Activated naive CD4-positive, alpha-beta T cell treated with Interleukin-2 at 50 U/mL for 16 hours (primary cell): ENCODE measurements around the gene B9D2.
"Not testable (repeated sequence)": the region's sequence is repeated elsewhere in the genome, so short reads cannot be mapped to it uniquely, and the experiment has no call there.

ENCODE experiments used
- DNase-seq: peaks from one replicate; pipeline ENCODE4 v3.0.0-alpha.2; 2020

The B9D2 gene

DNA sequence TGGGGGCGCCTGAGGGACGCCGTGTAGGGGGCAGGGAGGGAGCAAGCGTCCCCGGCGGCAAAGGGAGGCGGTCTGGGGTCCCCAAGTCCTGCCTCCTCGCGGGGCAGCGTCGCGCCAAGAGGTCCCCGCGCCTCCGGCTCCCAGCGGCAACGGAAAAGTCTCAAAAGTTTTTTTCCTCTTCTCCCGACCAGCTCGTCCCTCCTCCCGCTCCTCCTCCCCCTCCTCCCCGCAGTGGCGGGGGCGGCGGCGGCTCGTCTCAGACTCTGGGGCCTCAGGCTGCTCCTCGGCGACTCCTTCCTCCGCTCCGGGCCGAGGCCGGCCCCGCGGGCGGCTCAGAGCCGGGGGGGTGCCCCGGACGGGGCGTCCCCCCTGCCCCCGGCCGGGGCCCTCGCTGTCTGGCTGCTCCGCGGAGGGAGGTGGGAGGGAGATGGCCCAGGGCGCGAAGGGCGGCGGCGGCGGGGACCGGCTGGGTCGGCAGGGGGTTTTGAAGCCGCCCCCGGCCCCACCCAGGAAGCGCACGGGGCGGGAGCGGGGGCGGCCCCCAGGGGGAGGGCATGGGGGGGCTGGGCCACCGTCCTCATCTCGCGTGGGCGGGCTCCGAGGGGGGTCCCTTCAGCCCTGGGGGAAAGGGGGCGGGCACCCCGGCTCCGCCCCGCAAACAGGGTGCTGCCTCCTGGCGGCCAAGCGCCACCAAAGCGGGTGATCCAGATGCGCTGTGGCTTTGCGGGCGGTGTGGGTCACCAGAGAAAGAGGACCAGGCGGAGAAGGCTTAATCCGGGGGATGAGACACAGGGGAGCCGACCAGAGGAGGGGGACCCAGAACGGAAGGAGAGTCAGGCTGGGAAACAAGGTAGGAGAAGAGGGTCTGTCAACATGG is 10.2 kb downstream of the B9D2 start, which contains the start of gene TGFB1:
TGFB1 (minus strand) TSS at position 457 of the 877 bp plus-strand sequence. CDS start 878 bp downstream, outside the sequence.
- DNase-seq = peak; percentile 91

DNA sequence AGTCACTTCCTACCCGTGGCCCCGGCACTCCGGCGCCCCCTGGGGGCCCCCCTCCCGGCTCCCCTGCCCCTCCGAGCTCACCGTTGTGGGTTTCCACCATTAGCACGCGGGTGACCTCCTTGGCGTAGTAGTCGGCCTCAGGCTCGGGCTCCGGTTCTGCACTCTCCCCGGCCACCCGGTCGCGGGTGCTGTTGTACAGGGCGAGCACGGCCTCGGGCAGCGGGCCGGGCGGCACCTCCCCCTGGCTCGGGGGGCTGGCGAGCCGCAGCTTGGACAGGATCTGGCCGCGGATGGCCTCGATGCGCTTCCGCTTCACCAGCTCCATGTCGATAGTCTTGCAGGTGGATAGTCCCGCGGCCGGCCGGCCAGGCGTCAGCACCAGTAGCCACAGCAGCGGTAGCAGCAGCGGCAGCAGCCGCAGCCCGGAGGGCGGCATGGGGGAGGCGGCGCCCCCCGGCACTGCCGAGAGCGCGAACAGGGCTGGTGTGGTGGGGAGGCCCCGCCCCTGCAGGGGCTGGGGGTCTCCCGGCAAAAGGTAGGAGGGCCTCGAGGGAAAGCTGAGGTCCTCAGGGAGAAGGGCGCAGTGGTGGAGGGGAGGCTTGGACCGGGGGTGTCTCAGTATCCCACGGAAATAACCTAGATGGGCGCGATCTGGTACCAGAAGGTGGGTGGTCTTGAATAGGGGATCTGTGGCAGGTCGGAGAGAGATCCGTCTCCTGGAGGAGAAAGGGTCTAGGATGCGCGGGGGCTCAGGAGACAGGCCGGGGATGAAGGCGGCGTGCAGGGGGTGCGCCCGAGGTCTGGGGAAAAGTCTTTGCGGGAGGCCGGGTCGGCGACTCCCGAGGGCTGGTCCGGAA is 11.1 kb downstream of the B9D2 start:
- DNase-seq = peak; percentile 81

DNA sequence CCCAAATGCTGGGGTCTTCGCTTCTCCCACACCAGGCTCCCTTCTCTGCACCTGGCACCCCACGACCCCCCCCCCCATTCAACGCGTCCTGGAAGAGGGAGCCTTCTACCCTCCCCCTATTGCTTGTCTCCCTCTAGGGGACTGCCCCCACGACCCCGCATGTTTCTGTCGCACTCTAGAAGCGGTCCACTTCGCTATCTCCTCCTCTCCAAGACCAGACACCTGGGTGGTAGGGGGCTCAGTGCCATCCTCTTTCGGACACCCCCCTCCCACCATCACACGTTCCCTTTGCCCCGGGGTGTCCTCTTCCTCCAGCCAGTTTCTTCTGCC is 11.7 kb downstream of the B9D2 start:
- no peak for DNase-seq

DNA sequence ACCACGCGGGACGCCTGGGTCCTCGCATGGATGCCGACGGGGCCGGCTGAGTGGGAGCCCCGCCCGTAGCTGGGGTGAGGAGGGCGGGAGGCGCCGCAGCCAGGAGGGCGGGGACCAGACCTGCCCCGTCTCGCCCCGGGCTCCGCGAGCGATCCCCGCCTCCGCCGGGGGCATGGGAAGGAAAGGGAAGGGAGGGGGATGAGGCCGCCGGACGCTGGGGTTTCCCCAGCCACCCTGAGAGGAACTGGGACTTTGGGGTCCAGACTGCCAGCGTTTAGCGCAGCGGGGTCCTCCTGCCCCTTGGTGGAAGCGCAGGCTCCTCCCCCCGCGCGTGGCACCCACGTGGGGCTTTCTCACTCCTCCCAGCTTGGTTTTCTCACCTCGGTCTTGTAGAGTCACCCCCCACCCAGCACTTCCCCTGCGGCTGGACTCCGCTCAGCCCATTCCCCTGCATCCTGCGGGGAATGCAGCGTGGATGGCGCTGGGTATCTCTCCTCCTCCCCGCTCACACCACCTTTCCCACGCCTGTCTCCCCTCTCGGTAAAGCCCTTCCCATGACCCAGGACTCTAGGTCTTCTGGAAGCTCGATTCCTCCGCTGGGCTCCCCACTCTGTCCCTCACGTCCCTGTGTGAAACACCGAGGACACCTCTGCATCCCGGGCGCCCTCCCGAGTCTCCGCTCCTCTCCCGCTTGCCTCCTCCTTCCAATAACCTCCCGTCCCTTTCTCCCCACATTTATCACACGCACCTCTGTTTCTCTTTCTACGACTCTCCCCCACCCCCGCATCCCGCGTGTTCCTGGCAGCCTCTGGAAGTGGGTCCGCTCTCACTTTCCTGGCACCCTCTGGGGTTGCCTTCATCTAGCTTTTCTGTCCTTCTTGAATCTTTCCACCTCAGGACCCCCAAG is 12.4 kb downstream of the B9D2 start:
- peak; percentile 87 for DNase-seq

DNA sequence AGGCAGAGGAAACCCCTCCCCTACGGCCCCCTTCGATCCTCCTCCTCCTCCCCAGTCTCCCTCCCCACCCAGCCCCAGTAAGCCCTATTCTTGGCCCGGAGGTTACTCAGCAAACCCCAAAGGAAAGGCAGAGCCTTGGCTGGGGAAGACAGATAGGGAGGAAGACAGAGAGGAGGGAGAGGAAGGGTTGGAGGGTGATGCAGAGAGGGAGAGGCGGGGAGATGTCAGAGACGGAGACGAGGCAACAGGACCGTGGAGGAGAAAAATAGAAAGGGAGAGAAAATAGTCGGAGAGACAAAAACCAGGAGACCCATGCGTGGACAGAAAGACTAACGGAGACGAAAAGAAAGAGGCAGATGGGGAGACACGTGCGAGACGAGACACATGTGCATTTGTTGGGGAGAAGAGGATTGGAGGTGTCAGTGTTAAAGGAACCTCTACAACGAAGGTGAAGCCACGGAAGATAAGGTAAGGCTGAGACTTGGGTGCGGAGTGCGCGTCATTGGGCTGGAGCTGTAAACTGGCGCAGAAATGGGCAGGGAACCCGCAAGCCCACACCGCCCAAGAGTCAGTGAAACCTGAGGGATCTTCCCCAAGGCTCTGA is 13.1 kb downstream of the B9D2 start:
- DNase-seq = peak; percentile 6

DNA sequence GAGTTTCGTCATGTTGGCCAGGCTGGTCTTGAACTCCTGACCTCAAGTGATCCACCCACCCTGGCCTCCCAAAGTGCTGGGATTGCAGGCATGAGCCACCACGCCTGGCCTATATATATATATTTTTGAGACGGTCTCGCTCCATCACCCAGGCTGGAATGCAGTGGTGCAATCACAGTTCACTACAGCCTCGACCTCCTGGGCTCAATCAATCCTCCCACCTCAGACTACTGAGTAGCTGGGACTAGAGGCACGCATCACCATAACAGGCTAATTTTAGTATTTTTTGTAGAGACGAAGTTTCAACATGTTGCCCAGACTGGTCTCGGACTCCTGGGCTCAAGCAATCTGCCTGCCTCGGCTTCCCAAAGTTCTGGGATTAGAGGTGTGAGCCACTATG is 17.0 kb downstream of the B9D2 start:
- DNase-seq = not testable (repeated sequence)

DNA sequence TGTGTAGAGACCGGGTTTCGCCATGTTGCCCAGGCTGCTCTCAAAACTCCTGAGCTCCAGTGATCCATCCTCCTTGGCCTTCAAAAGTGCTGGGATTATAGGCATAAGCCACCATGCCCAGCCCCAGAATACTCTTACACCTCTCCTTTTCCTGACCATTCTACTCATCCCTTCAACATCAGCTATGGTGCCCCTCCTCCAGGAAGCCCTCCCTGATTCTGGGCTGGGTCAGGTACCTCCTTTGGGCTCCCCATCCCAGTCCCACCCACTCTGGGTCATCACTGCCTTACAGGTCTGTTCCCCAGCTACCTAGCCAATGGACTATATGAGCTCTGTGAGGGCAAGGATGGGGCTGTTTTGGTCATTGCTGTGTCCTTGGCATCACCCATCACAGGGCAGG is 19.8 kb downstream of the B9D2 start:
- no peak for DNase-seq

DNA sequence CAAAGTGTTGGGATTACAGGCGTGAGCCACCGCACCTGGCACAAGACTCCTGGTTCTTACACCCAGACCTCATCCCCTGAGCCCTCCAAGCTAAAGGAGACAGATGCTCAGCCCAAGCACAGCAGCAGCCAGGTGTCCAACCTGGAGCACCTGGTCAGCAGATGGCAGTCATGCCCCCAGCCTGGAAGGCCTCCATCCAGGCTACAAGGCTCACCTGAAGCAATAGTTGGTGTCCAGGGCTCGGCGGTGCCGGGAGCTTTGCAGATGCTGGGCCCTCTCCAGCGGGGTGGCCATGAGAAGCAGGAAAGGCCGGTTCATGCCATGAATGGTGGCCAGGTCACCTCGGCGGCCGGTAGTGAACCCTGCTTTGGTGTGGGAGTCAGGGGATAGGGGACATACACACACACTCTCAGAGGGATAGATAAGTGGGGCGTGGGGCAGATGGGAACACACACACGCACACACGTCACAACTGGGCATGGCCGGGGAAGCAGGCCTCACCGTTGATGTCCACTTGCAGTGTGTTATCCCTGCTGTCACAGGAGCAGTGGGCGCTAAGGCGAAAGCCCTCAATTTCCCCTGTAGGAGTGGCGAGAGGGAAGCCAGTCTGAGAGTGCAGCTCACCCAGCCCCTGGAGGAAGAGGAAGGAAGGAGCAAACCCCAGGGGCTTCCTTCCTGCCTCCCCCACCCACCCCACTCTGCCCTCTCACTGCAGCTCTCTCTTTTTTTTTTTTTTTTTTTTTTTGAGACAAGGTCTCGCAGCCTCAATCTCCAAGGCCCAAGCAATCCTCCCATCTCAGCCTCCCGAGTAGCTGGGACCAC is 22.1 kb downstream of the B9D2 start:
- DNase-seq = no peak

DNA sequence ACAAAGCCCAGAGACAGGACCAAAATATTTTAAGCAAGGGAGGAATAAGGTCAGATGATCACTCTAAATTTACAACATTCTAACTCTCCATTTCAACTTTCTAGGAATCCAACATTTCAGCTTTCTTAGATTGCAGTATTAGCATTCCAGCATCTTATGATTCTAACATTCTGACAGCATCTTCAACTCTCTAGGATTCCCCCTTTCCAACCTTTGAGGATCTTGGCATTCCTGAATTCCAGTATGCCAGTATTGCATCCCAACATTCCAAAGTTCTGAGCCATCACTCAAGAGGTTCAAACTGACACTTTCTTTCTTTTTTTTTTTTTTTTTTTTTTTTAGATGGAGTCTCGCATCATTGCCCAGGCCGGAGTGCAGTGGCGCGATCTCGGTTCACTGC is 24.0 kb downstream of the B9D2 start:
- DNase-seq = no peak

DNA sequence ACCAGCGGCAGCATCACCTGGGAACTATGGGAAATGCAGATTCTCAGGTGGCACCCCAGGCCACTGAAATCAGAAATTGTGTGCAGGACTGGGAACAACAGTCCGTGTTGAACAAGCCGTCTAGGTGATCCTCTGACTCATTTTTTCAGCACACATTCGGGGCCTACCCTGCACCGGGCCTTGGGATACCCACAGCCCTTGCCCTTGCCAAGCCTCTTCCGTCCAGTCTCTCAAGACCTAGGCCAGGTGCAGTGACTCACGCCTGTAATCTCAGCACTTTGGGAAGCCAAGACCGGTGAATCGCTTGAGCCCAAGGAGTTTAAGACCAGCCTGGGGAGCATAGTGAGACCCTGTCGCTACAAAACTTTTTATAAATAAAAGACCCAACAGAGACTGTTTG is 28.5 kb downstream of the B9D2 start:
- no peak for DNase-seq

DNA sequence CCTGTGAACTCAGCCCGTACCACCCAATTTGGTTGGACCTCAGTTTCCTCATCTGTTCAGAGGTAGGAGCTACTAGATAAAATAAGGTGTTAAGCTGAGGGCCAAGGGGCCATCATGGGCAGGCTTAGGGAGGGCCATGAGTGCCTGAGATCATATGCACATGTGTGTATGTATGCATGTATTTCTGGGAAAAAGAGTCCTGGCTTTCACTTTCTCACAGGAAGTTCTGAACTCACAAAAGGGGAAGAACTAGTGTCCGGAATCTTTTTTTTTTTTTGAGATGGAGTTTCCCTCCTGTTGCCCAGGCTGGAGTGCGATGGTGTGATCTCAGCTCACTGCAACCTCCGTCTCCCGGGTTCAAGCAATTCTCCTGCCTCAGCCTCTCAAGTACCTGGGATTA is 29.2 kb downstream of the B9D2 start:
- no peak for DNase-seq

DNA sequence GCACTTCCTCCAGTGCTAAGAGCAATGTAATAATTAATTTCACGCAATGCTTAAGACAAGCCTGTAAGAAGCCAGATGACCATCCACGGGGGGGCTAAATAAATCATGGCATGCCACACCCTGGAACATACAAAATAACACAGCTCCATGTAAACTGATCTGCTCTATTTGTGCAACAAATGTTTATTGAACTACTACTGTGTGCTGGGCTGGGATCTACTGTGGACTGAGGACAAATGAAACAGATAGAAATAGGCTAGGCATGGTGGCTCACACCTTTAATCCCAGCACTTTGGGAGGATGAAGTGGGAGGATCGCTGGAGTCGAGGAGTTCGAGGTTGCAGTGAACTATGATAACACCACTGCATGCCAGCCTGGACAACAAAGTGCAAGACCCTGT is 31.5 kb downstream of the B9D2 start:
- DNase-seq = no peak

DNA sequence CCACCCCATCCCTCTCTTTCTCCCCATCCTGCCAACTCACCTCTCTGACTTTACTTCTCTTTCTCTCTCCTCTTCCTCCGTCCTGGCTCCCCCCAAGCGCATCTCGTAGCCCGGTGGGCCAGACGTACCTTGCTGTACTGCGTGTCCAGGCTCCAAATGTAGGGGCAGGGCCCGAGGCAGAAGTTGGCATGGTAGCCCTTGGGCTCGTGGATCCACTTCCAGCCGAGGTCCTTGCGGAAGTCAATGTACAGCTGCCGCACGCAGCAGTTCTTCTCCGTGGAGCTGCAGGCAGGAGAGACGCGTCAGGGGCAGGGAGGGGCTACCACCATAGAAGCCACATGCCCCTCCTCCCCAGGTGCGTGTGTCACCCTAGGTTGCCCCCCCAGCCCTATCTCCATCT is 31.9 kb downstream of the B9D2 start:
- no peak for DNase-seq

DNA sequence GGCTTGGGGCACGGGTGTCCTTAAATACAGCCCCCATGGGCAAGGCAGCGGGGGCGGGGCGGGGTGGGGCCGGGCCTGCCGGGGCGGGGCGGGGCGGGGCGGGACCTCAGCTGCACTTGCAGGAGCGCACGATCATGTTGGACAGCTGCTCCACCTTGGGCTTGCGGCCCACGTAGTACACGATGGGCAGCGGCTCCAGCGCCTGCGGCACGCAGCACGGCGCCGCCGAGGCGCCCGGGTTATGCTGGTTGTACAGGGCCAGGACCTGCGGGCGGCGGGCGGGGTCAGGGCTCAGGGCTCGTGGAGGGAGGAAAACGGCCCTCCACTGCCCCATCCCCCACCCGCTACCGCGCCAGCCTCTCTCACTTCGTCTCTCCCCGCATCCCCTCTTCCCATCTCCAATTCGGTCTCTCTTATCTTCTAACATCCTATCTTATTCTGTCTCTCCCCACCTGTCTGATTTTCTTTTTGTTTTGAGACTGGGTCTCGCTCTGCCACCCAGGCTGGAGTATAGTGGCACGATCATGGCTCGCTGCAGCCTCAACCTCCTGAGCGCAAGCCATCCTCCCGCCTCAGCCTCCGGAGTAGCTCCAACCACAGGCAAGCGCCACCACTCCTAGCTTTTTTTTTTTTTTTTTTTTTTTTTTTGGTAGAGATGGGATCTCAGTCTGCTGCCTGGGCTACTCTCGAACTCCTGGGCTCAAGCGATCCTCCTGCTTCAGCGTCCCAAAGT is 32.8 kb downstream of the B9D2 start:
- no peak for DNase-seq

DNA sequence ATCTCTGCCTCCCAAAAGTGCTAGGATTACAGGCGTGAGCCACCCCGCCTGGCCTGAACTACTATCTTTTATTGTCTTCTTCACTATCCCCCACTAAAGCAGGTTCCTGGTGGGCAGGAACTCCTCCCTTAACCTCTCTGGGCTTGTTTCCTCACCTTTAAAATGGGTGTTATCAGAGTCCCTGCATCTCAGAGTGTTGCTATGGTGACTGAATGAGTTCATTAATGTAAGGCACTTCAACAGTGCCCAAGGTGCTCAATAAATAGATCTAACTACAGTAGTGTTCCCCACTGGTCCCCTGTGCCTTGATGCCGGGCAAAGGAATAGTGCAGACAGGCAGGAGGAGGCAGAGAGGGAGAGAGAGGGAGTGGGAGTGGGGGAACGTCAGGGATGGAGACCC is 33.5 kb downstream of the B9D2 start:
- DNase-seq = no peak

DNA sequence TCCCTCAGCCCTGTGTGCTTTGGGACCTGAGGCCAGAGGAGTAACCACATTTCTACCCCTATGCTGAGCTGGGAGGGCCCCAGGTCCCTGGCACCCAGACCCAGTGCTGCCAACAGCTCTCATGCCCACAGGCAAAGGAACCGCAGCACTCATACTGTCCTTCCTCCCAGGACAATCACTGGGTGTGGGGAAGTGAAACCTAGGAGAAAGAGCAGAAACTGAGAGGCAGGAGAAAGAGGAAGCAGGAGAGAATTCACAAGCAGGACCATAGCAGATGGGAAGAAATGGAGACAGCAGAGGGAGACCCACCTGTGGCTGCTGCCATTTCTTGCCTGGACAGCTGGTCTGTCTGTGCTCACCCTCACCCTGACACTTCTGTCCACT is 35.1 kb downstream of the B9D2 start:
- no peak for DNase-seq

DNA sequence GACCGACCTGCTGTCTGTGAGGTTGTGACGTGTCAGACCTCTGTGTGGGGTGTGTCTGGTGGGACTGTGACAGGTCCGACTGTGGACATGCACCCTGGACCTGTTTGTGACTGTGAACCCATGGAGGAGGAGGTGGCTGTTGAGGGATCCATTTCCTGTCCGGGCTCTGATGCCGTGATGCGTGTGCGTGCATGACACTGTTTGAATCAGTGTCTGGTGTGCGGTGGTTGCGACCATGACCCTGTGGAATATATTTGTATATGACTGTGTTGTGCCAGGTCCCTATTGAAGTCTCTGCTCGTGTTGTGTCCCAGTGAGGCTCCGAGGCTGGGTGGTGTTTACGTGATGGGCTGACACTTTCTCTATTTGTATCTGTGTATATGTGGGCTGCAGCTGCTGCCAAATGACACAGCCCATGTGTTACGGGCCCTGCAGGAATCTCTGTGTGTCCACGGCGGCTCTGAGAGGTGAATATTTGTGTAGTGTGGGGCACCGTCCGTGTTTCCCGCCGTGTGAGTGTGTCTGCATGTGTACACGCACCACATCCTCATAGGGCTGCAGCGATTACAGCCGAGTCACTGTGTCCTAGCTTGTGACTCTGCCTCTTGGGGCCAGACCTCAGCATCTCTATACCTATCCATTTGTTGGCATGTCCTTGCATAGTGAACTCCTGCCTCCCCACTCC is 35.6 kb downstream of the B9D2 start:
- DNase-seq = no peak

DNA sequence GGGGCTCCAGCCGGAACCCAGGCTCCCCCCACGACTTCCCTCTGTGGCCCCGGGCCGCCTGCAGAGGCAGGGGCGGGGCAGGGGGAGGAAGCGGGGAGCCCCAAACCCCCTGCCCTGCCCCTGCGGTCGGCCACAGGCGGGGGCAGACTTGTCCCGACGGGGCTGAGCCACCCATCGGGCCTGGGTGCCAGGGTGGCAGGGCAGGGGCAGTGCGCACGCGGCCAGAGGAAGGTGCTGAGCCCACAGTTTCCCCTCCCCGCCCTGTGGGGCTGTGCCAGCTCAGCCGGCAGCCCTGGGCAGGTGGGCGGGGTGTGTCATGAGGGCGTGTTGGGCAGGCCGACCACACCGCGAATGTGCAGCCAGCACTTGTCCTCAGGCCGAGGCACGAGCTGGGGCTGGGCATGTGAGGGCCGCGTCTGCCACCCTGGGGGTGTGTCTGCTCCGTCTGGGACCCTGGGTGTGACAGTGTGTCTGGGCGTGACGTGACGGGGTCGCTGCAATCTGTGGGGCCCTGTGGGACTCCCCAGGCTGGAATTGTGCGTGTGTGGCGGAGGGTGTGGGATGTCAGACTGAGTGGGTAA is 36.3 kb downstream of the B9D2 start:
- DNase-seq = peak; percentile 85

DNA sequence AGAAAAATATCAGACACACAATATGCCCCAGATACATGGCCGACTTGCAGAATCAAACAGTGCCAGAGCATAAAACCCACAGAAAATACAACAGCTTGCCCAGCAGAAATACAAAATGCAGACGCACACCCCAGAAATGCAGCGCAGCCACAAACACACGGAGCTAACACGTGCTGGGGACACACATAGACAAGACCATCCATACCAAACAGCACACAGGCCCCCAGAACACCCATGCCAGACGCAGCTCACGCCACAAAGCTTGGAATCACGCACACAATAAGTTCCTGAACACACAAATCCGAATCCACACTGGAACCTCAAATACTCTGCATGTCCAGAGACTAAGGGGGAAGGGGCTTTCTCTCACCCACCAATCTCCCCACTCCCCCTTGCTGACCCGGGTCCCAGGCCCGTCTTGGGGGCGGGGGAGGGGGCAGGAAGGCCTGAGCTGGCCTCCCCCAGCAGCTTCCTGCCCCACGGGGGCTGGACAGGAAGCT is 36.8 kb downstream of the B9D2 start:
- peak; percentile 28 for DNase-seq
